Activated T-cell treated with anti-CD3 and anti-CD28 coated beads for 24 hours (primary cell): ENCODE measurements around the gene MOB2.

Experiments
- DNase-seq: peaks from one replicate; pipeline ENCODE4 v3.0.0-alpha.2; 2020; ENCODE audit warnings: low read depth

MOB2 gene

DNA sequence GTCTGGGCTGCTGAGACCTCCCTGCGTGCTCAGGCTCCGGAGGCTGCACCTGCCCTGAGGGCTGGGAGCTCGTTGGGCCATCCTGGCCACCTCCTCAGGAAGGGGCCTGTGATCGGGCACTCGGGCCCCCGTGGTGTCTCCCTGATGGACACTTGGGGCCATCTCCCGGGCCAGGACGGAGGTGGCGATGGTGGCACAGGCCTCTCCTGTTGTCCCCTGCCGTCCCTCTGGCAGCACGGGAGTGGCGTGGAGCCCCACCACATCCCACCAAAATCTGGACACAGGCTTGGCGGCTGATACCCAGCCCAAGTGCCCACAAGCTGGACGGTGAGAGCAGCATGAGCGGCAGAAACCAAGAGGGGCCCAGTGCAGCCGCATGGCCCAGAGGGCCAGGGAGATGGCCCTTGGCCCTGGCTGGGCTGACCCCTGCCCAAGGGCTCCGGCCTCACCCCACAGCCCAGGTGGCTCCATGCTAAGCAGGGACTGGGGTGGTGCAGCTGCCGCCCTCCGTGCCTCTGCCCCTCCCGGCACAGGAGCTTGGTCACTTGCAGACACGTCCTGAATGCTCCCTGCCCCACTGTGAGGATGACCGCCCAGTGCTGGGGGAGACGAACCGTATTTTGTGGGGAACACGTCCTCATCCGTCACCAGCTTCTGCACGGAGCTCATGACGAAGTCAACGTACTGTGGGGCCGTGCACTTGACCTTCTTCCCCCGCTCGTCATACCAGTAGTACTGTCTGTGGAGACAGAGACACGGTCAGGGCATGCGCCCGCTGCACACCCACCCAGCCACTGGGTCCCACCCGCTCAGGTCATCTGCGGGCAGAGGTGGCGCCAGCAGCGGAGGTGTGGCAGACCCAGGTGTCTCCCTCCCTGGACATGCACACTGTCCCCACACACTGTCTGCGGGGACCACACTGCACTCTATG, 15.6 kb downstream of the MOB2 start:
- no peak for DNase-seq

DNA sequence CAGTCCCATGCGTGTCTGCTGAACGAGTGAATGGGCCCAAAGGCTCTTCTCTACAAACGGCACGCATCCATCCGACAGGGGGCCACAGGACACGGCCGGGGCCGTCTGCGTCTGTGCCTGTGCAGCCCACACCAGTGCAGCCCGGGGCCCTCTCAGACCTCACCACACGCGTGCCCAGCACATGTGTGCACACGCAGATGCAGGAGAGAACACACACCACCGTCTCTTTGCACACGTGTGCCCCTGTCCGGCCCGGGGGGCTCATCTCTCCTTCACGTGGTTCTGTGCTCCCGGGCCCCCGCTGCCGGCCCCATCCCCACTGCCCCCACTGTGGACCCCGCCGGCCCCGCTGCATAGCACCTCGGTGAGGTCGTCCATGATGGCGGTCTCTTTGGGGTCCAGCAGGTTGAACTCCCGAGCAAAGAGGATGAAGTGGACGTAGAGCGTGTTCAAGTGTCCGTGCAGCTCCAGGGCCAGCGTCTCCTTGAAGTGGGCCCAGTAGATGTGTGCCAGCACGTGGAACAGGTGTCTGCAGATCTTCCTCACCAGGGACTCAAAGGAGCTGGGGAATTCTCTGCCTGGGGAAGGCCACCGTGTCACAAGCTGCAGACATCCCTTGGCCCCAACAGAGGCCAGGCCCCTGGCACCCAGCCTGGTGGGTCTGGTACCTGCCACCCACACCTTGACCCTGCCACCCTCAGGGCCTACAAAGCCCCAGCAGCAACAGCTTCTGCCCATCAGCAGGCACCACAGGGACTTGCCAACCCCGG, 16.5 kb downstream of the MOB2 start:
- DNase-seq = no peak

DNA sequence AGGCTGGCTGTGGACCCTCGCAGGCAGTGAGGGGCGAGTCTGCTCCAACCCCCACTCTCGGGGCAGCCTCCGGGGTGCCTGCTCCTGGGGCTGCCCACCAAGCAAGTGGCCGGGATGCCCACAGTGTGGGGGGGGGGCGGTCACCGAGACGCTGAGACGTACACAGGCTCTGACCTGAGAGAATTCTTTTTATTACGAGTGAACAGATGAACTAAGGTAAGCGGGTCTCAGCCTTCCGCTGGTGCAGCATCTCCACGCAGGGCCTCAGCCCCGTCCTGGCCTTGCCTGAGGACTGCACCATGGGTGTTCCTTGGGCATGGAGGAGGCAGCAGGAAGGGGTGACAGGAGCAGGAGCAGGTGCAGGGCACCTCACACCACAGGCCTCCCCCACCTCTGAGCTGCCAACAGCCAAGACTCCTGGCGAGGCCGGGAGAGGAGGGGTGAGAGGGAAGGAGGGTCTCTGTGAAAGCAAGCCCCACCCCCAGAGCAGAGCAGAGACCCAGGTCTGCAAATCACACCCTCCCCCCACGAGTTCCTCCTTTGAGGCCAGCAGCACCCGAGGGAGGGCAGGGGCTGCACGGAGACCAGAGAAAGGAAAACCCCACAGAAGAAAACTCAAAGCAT, 17.2 kb downstream of the MOB2 start:
- DNase-seq = no peak

DNA sequence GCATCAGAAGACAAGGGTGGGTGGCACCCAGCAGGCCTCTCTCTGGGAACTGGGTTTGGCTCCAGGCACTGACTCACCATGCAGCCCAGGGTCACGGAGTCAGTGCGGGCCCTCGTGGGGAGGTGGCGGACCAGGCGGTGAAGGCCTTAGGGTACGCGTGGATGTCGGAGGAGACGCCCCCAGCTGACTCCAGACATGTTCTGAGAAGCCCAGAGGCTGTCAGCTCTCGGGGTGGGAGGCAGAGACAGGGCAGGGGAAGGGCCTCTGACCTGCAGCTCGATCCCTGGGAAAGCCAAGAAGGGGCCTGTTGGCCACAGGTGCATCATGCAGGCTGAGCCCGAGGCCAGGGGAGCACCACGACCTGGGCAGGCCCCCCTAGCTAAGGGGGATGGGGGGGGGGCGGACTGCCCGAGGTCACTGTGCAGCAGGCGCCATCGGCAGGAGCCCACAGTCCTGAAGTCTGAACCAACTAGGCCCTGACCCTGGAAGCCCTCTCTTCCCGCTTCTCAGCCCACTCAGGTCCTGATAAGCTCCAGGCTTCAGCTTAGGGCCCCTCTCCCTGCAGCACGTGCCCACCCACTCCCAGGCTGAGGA, 18.0 kb downstream of the MOB2 start:
- DNase-seq = no peak

DNA sequence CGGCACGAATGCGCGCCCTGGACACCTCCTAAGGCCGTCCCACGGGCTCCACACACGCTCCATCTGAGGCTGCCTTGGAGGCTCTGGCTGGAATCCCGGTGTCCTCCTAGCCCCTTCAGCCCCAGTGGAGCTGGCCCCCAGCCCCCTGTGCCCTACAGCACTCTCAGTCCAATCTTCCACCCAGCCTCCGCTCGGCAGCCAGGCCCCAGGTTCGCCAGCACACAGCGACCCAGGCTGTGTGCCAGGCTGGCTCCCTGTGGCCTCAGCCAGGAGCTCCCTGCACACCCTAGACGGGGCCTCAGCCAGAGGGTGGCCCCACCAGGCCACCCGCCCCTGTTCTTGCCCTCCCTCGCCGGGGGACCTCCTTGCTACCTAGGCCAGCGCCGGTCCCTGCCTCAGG, 18.6 kb downstream of the MOB2 start:
- no peak for DNase-seq

DNA sequence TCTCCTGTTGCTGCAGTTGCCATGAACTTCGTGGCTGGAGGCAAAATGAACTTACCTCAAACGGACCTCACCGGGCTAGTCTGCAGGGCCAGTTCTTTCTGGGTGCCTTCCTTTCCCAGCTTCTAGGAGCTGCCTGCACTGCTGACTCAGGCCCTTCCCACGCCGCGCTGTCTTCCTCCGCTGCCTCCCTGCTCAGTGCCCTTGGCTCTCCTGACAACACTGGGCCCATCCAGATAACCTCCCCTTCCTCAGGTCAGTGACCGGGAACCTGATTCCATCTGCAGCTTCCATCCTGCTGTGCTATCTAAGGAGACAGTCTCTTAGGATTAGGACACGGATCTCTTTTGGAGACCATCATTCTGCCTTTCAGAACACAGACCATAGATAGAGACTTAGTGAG, 19.3 kb downstream of the MOB2 start:
- no peak for DNase-seq

DNA sequence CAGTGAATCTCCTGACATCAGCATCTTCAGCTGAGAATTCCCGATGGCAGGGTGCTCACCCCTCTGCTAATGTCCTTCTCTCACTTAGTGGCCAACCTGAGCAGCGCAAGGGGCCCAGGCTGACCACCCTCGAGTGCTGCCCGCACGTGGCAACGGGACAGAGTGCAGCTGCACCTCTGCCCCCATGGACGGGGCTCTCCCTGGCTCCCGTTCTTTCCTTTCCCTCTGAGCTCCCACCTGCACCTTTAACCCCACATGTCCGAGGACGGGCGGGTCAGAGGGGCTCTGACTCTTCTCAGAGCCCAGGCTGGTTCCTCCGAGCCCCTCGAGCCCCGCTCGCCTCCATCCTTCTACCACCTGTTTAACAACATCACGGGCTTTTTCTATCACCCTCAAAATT, 19.8 kb downstream of the MOB2 start:
- no peak for DNase-seq

DNA sequence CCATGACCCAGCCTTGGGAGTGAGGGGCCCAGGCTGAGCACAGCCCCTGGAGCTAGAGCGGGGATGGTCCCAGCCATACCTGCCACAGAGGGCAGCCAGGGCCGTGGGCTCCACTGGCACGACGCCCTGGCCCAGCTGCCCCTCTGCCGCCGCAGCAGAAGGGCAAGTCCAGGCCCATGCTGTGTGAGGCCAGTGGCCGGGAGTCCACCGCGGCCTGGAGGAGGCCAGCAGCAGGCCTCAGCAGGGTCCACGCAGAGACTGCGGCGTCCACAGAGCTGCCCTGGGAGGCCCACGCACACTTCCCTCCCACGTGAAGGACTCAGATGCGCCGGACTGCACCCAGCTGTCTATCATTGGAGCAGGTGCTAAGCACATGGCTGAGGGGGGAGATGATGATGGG, 23.5 kb downstream of the MOB2 start:
- DNase-seq = no peak

DNA sequence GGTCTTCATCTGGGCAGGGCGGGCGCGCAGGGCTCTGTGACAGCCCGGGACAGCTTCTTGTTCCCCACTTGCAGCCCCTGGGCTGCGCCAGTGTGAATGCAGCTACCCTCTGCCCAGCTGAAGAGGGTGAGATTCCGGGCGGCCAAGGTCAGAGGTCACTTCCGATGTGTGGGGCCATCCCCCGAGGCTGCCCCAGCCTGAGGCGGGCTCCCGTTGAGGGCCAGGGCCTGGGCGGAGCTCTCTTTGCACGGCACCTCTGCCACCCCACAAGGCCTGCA, 23.9 kb downstream of the MOB2 start:
- DNase-seq = no peak

DNA sequence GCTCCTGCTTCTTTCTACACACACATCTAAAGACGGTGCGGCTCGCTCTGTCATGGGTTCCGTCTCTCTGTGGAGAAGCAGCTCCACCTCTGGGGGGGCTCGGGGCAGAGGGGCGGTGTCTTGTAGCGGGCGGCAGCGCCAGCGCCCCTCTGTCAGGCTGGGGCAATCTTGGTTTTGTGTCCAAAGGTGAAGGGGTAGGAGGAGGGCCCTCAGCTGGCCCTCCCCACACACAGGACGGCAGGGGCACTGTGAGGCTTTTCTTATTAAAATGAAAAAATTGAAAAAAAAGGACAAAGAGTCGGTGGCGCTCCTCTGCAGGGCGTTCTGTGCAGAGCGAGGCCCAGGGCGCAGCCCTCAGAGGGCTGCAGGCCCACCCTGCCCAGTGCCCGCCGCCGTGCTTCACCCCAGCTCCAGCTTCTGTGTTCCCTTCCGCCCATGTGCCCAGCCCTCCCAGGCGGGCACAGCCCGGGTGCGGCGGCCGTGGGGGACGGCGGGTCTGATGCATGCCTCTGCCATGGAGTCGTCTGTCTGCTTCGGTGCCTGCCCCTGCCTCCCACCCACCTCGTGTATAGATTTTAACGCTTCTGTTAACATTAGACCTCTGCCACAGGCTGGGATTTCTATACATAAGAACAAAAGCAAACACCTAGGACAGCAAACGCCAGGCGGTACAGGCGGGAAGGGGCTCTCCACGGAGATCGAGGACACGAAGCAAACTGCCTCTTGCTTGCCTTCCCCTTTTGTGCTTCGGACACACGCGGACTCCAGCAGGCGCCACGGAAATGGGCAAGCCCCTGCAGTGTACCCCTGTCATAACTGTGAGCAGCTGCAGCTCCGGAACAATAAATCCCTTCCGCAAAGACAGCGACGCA, 24.5 kb downstream of the MOB2 start:
- DNase-seq = no peak

DNA sequence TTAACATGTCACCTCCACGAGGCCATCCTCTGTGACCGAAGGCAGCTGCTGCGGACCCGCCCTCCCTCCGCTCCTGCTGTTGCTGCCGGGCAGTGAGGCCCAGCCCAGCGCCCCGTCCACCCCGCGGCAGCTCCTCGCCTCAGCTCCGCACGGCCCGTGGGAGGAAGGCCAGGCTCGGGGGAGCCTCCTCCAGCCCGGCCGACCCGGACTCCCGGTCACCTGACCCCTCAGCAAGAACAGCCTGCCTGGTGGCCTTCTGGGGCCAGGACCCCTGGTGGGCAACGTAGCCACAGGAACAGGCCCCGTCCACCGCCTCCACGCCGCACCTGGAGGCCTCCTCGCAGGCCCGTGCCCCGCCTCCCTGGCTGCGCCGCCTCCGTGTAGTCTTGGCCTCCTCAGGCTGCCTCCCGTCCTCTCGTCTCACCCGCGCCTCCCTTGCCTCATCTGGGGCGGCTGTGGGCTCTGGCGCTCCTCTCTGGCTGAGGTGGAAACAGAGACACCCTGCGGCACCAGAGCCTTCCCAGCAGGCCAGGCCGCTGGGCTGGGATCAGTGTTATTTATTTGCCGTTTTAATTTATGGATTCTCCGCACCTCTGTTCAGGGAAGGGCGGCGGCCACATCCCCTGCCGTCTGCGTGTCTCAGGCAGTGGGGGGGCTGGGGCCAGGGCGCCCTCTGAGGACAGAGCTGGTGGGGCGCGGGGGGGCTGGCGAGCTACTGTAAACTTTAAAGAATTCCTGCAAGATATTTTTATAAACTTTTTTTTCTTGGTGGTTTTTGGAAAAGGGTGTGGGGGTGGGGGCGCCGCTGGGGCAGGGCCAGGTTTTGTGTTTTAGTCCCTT, 25.4 kb downstream of the MOB2 start:
- no peak for DNase-seq

DNA sequence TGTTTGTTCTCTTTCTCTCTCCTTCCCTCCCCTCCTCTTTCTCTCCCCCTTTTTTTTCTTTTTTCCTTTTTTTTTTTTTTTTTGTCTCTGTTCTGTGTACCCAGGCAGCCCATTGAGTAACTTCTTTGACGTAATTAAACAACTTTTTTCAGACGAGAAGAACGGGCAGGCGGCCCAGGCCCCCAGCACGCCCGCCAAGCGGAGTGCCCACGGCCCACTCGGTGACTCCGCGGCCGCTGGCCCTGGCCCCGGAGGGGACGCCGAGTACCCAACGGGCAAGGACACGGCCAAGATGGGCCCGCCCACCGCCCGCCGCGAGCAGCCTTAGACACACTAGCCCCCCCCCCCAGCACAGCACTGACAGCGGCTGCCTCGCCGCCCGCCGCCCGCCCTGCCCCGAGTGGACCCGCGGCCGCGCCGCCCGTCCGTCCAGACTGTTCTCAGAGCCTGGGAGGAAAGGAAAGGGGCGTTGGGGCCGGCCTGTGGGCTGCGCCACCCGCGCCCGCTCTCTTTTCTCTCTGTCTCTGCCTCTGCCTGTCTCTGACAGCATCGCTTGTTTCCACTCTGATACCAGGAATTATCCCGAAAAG, 26.1 kb downstream of the MOB2 start:
- no peak for DNase-seq

DNA sequence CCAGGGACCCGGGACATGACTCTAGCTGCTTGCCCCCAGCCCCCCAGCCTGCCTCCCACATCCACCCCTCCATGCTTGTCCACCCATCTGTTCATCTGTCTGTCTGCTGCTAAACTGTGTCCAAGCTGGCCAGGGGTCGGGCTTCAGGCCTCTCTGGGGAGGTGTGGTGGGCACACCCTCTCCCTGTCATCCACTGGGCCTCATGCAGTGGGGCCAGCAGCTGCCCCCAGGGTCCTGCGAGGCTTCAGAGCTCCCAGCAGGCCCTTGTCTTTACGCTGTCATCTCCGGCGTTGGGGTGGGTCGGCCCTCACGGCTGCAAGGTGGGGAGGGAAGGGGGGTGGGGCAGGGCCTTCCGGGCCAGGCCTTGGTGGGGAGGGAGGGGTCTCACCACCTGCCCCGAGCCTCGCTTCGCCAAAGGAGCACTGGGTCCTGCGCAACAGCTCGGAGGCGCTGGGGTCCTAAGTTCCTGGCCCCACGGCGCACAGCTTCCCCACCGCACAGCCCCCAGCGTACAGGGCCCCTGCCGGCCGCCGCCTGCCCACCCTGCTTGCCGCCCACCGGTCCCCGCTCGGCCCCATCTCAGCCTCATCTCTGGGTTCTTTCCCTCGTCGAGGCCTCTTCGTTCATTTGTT, 26.7 kb downstream of the MOB2 start:
- no peak for DNase-seq

DNA sequence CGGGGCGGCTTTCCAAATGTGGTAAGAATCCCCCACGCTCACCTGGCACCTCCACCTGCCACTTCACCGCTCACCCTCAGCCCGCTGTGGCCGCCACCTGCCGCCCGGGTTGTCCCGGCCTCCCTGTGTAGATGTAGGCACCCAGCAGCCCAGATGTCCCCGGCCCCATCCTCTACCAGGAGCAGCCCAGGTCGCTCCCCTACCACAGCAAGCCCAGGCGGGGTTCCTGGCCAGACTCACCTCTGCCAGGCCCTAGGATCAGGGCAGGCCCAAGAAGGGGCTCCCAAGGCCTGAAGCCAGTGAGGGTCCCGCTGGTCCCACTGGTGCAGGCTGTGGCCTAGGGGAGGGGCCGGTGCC, 27.4 kb downstream of the MOB2 start:
- DNase-seq = no peak

DNA sequence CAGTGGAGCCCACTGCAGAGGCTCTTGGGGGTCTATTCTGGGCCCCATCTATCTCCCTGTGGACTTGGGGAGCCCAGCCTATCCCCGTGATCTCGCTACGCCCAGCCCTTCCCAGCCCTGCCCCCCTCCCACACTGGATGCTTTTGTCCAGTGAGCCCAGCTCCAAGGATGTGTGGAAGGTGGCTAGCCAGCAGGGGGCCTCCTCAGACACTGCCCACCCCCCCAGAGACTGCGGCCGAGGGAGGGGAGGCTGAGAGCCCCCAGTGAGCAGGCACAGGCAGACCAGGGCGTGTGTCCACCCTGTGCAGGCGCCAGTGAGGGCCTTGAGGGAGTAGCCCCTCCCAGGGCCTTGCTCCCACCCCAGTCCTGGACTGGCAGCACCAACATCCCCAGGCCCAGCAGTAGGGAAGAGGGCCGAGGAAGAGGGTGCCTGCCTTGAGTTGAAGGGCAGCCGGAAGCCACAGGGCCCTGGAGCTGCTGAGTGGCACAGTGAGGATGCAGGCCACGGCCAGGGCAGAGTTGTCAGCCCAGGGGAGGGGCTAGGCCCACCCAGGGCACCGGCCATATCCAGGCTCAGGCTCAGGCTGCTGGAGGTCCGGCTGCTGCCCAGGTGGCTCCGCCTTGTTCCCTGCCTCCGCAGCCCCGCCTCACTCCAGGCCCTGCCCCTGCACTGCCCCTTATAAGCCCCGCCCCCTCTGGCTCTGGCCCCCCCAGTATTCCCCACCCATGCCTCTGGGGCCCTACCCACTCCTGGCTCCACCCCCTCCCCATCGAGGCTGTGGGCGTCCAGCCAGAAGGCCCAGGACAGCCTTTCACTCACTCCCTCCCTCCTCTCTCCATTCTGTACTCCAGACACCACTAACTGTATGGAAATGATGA, 28.0 kb downstream of the MOB2 start:
- DNase-seq = no peak

DNA sequence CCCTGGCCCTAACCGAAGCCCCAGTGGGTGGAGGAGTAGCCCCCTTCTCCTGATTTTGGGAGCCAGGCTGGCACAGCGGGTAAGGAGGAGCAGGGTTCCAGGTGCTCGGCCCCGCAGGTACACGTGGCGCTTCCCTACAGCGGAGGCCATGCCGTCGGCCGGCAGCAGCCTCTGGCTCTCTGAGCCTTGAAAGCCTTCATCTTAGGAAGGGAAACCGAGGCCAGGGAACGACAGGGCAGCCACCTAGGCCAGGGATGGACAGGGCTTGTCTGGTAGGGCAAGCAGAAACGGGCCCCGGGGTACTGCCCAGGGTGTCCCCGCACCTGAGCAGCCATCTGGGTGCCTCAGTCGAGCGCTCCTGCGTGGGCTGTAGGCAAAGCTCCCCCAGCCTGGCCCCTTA, 28.7 kb downstream of the MOB2 start:
- DNase-seq = no peak

DNA sequence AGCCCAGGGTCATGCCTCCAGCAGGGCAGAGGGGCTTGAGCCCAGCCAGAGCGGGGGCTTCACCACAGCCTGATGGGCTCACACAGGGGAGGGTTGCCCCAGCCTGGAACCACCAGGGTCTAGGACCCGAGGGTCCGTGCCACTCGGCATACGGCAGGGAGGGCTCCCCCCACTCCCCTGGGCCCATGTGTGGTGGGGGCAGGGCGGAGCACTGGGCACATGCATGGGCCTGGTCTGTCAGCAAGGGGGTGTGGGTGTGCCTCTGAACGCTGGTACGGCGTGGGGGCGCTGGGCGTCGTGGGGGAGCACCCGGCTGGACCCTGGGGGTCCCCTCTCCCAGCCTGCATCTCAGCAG, 29.3 kb downstream of the MOB2 start:
- no peak for DNase-seq

DNA sequence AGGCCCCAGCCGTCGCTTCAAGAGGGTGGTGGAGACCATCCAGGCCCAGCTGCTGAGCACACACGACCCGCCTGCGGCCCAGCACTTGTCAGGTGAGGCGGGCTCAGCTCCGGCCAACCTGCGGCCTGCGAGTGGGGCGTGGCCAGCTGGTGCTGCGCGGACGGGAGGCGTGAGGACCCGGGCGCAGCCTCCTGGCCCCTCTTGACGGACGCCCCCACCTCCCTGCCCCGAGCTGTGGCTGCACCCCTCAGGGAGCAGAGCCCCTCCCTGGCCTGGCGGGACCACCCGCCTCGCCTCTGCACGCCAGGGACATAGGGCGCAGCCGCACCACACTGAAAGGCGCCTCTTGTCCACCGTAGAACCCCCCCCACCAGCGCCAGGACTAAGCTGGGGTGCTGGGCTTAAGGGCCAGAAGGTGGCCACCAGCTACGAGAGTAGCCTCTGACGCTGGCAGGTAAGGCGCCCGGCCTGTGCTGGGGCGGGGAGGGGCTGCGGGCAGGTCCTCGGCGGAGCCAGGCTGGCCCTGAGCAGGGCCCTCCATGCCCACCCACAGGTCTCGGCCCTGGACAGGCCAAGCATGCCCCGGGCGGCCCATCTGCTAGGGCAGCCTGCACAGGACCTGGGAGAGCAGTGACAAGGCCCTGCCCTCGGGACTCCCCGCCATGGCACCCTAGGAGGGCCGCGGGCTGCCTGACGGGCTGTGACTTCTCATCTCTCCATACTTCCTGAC, 29.8 kb downstream of the MOB2 start:
- no peak for DNase-seq

DNA sequence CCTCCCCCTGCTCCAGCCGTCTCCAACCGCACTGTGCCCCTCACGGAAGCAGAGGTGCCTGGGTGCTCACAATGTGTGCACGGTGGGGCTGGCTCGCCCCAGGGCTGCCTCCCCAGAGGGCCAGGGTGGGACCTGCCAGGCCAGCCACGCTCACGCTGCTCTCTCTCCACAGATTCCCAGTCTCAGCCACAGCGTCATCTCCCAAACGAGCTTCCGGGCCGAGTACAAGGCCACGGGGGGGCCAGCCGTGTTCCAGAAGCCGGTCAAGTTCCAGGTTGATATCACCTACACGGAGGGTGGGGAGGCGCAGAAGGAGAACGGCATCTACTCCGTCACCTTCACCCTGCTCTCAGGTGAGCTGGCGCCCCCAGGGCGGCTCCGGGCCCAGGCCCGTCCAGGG, 30.4 kb downstream of the MOB2 start:
- no peak for DNase-seq
